ENCODE measurements around the gene FBXO27. TPM values are rescaled to one million over a fixed set of nuclear protein-coding genes. Genes with fewer than 3 reads are reported as not detected.
"Not testable (repeated sequence)": the region's sequence is repeated elsewhere in the genome, so short reads cannot be mapped to it uniquely, and the experiment has no call there.

FBXO27 gene
- total and polyA plus RNA-seq, 4 donors: 2.1 to 5.0 (median 3.7) TPM

GRCh38 chr19:38989066-38989605, 43.2 kb downstream of the FBXO27 start:
- WGBS: 60% methylated on average over 12 of the region's 12 CpGs
- Histone ChIP-seq H3K9me3 (ENCODE audit: control insufficient read depth in 4 of 4, low read length in 3 of 4) (no peaks in the 10 kb centered on the region), H3K4me1 (ENCODE audit: control insufficient read depth in 4 of 4, insufficient read depth in 4 of 4, low read length in 3 of 4) (peaks cover 0 to 2% (median 0%) of the 10 kb centered on the region in 4 donors), H3K27me3 (ENCODE audit: control insufficient read depth in 4 of 4, insufficient read depth in 4 of 4, low read length in 3 of 4) (no peaks in the 10 kb centered on the region), H3K9ac (ENCODE audit: low read depth in 1 of 2, low read length in 2 of 2) (no peak overlapping the region), H3K36me3 (ENCODE audit: control insufficient read depth in 4 of 4, insufficient read depth in 3 of 4, low read depth in 1 of 4, low read length in 3 of 4) (no peaks in the 10 kb centered on the region), H3K27ac (ENCODE audit: low read depth in 1 of 2, low read length in 2 of 2) (no peak overlapping the region), H3K4me3 (ENCODE audit: low read depth in 1 of 3, low read length in 3 of 3) (no peak overlapping the region)
- TF ChIP-seq HNF4G (IDR thresholded peaks at IDR 0.05): no peak
- TF ChIP-seq YY1 (IDR thresholded peaks at IDR 0.05): no peak
- TF ChIP-seq RAD21 (IDR thresholded peaks at IDR 0.05): no peak
- no peak for TF ChIP-seq CTCF (IDR thresholded peaks at IDR 0.05; ENCODE audit: low read depth, low read length, missing input control)
- no peak for TF ChIP-seq JUND (IDR thresholded peaks at IDR 0.05)
- no peak for TF ChIP-seq ATF3 (IDR thresholded peaks at IDR 0.05)
- no peak for TF ChIP-seq EGR1 (IDR thresholded peaks at IDR 0.05; ENCODE audit: low read depth in 2 of 2)
- no peak for TF ChIP-seq TAF1 (conservative IDR thresholded peaks at IDR 0.05)
- no peak for TF ChIP-seq SP1 (IDR thresholded peaks at IDR 0.05)
- TF ChIP-seq FOXA1 (IDR thresholded peaks at IDR 0.05): no peak
- no peak for TF ChIP-seq RXRA (IDR thresholded peaks at IDR 0.05)
- no peak for TF ChIP-seq FOXA2 (IDR thresholded peaks at IDR 0.05)
- DNase-seq (ENCODE audit: low spot score): no peak

GRCh38 chr19:38988627-38989026, 43.7 kb downstream of the FBXO27 start:
- not testable (repeated sequence) for H3K9ac ChIP-seq (ENCODE audit: low read depth in 1 of 2, low read length in 2 of 2); H3K4me3 ChIP-seq (ENCODE audit: low read depth in 1 of 3, low read length in 3 of 3); DNase-seq (ENCODE audit: low spot score); H3K4me1 ChIP-seq (ENCODE audit: control insufficient read depth in 4 of 4, insufficient read depth in 4 of 4, low read length in 3 of 4); H3K9me3 ChIP-seq (ENCODE audit: control insufficient read depth in 4 of 4, low read length in 3 of 4); H3K27ac ChIP-seq (ENCODE audit: low read depth in 1 of 2, low read length in 2 of 2); H3K27me3 ChIP-seq (ENCODE audit: control insufficient read depth in 4 of 4, insufficient read depth in 4 of 4, low read length in 3 of 4); H3K36me3 ChIP-seq (ENCODE audit: control insufficient read depth in 4 of 4, insufficient read depth in 3 of 4, low read depth in 1 of 4, low read length in 3 of 4)
- 94% methylated on average over 4 of the region's 4 CpGs for WGBS

- not testable (repeated sequence) for H3K36me3 ChIP-seq (ENCODE audit: control insufficient read depth in 4 of 4, insufficient read depth in 3 of 4, low read depth in 1 of 4, low read length in 3 of 4); DNase-seq (ENCODE audit: low spot score); H3K9me3 ChIP-seq (ENCODE audit: control insufficient read depth in 4 of 4, low read length in 3 of 4); H3K27ac ChIP-seq (ENCODE audit: low read depth in 1 of 2, low read length in 2 of 2); H3K27me3 ChIP-seq (ENCODE audit: control insufficient read depth in 4 of 4, insufficient read depth in 4 of 4, low read length in 3 of 4); H3K4me1 ChIP-seq (ENCODE audit: control insufficient read depth in 4 of 4, insufficient read depth in 4 of 4, low read length in 3 of 4); H3K9ac ChIP-seq (ENCODE audit: low read depth in 1 of 2, low read length in 2 of 2); H3K4me3 ChIP-seq (ENCODE audit: low read depth in 1 of 3, low read length in 3 of 3)
- WGBS: 93% methylated on average over 6 of the region's 6 CpGs
Measured at GRCh38 chr19:38987745-38988144, 44.6 kb downstream of the FBXO27 start.

- H3K27ac ChIP-seq (ENCODE audit: low read depth in 1 of 2, low read length in 2 of 2): no peak overlapping the region
- H3K4me3 ChIP-seq (ENCODE audit: low read depth in 1 of 3, low read length in 3 of 3): no peak overlapping the region
- TF ChIP-seq GABPA (IDR thresholded peaks at IDR 0.05 in 1 of 2, conservative IDR thresholded peaks at IDR 0.05 in 1 of 2): no peak
- TF ChIP-seq SP1 (IDR thresholded peaks at IDR 0.05): no peak
- no peak for TF ChIP-seq EGR1 (IDR thresholded peaks at IDR 0.05; ENCODE audit: low read depth in 2 of 2)
- no peak for TF ChIP-seq HNF4A (conservative IDR thresholded peaks at IDR 0.05)
- TF ChIP-seq ZBTB33 (IDR thresholded peaks at IDR 0.05): no peak
- no peak for TF ChIP-seq ATF3 (IDR thresholded peaks at IDR 0.05)
- TF ChIP-seq CTCF (IDR thresholded peaks at IDR 0.05; ENCODE audit: low read depth, low read length, missing input control): no peak
- H3K4me1 ChIP-seq (ENCODE audit: control insufficient read depth in 4 of 4, insufficient read depth in 4 of 4, low read length in 3 of 4): peaks cover 2 to 11% (median 7%) of the 10 kb centered on the region in 4 donors
- no peak for DNase-seq (ENCODE audit: low spot score)
- no peaks in the 10 kb centered on the region for H3K36me3 ChIP-seq (ENCODE audit: control insufficient read depth in 4 of 4, insufficient read depth in 3 of 4, low read depth in 1 of 4, low read length in 3 of 4)
- H3K27me3 ChIP-seq (ENCODE audit: control insufficient read depth in 4 of 4, insufficient read depth in 4 of 4, low read length in 3 of 4): no peaks in the 10 kb centered on the region
- no peak overlapping the region for H3K9ac ChIP-seq (ENCODE audit: low read depth in 1 of 2, low read length in 2 of 2)
- WGBS: 89% methylated on average over 1 of the region's 1 CpG
- H3K9me3 ChIP-seq (ENCODE audit: control insufficient read depth in 4 of 4, low read length in 3 of 4): peaks cover 0 to 3% (median 0%) of the 10 kb centered on the region in 4 donors
Measured at GRCh38 chr19:38985262-38985661, 47.1 kb downstream of the FBXO27 start.
